Raji (cell line): ENCODE data around the gene CNGB1.

Experiments used
- POLR2A ChIP-seq: IDR thresholded peaks from 2 replicates; pipeline ENCODE4 v1.6.1; 2011; ENCODE audit warnings: low read depth, low read length, control low read depth; ENCODE audit not compliant: insufficient read depth

The CNGB1 gene

GRCh38 chr16:57883953-57884654, 86.8 kb downstream of the CNGB1 start:
- no peak for TF ChIP-seq POLR2A

GRCh38 chr16:57883480-57883879, 87.4 kb downstream of the CNGB1 start:
- no peak for TF ChIP-seq POLR2A

GRCh38 chr16:57882792-57883191, 88.1 kb downstream of the CNGB1 start:
- no peak for TF ChIP-seq POLR2A

GRCh38 chr16:57882206-57882605, 88.7 kb downstream of the CNGB1 start:
- TF ChIP-seq POLR2A, result no peak

- no peak for TF ChIP-seq POLR2A
Observed at GRCh38 chr16:57878586-57878985, 92.3 kb downstream of the CNGB1 start.

GRCh38 chr16:57876210-57876609, 94.7 kb downstream of the CNGB1 start:
- TF ChIP-seq POLR2A, result no peak

- no peak for TF ChIP-seq POLR2A
Observed at GRCh38 chr16:57875347-57875746, 95.6 kb downstream of the CNGB1 start.

GRCh38 chr16:57873218-57873617, 97.7 kb downstream of the CNGB1 start:
- no peak for TF ChIP-seq POLR2A

- no peak for TF ChIP-seq POLR2A
Observed at GRCh38 chr16:57871456-57871855, 99.5 kb downstream of the CNGB1 start.

- TF ChIP-seq POLR2A, result no peak
Observed at GRCh38 chr16:57870753-57871454, 100.0 kb downstream of the CNGB1 start.

- no peak for TF ChIP-seq POLR2A
Observed at GRCh38 chr16:57868913-57869520, 101.9 kb downstream of the CNGB1 start.

GRCh38 chr16:57867000-57867561, 103.8 kb downstream of the CNGB1 start:
- no peak for TF ChIP-seq POLR2A

GRCh38 chr16:57866529-57866918, 104.4 kb downstream of the CNGB1 start:
- TF ChIP-seq POLR2A, result no peak

- TF ChIP-seq POLR2A, result no peak
Observed at GRCh38 chr16:57865746-57866528, 105.0 kb downstream of the CNGB1 start.
